ENCODE data around the gene NR4A3.

Gene NR4A3

GRCh38 chr9:99878651-99879050, 57.0 kb downstream of the NR4A3 start:
- Mint-ChIP-seq H3K27me3 (peaks cover 0 to 7% of the 10 kb centered on the region in 2 donors), H3K9me3 (no peaks in the 10 kb centered on the region), H3K36me3 (ENCODE audit: insufficient read depth) (no peaks in the 10 kb centered on the region), H3K27ac (no peak overlapping the region), H3K4me1 (ENCODE audit: low read depth in 2 of 2) (no peaks in the 10 kb centered on the region), H3K4me3 (no peak overlapping the region)
- no peak for DNase-seq
- ATAC-seq (replicated peaks) = no peak

- no peak overlapping the region for H3K4me3 Mint-ChIP-seq
- DNase-seq (no peak), ATAC-seq (replicated peaks) (no peak)
- no peaks in the 10 kb centered on the region for H3K27me3 Mint-ChIP-seq
- H3K27ac Mint-ChIP-seq = no peak overlapping the region
- H3K36me3 Mint-ChIP-seq (ENCODE audit: insufficient read depth) = no peaks in the 10 kb centered on the region
- no peaks in the 10 kb centered on the region for H3K9me3 Mint-ChIP-seq
- H3K4me1 Mint-ChIP-seq (ENCODE audit: low read depth in 2 of 2) = no peaks in the 10 kb centered on the region
Observed at GRCh38 chr9:99881769-99882168, 60.1 kb downstream of the NR4A3 start.

- Mint-ChIP-seq H3K9me3 (no peaks in the 10 kb centered on the region), H3K4me1 (ENCODE audit: low read depth in 2 of 2) (no peaks in the 10 kb centered on the region), H3K4me3 (no peak overlapping the region), H3K36me3 (ENCODE audit: insufficient read depth) (no peaks in the 10 kb centered on the region), H3K27me3 (no peaks in the 10 kb centered on the region), H3K27ac (no peak overlapping the region)
- DNase-seq (no peak), ATAC-seq (replicated peaks) (no peak)
Observed at GRCh38 chr9:99885747-99886146, 64.1 kb downstream of the NR4A3 start.

GRCh38 chr9:99889120-99889519, 67.4 kb downstream of the NR4A3 start:
- H3K36me3 Mint-ChIP-seq (ENCODE audit: insufficient read depth) = no peaks in the 10 kb centered on the region
- ATAC-seq (replicated peaks) = no peak
- H3K27ac Mint-ChIP-seq = no peak overlapping the region
- DNase-seq = no peak
- H3K9me3 Mint-ChIP-seq = no peaks in the 10 kb centered on the region
- H3K4me3 Mint-ChIP-seq = no peak overlapping the region
- no peaks in the 10 kb centered on the region for H3K4me1 Mint-ChIP-seq (ENCODE audit: low read depth in 2 of 2)
- H3K27me3 Mint-ChIP-seq = no peaks in the 10 kb centered on the region

- Mint-ChIP-seq H3K36me3 (ENCODE audit: insufficient read depth) (no peaks in the 10 kb centered on the region), H3K27me3 (peaks cover 11 to 19% of the 10 kb centered on the region in 2 donors), H3K4me1 (ENCODE audit: low read depth in 2 of 2) (no peaks in the 10 kb centered on the region), H3K4me3 (no peak overlapping the region), H3K9me3 (no peaks in the 10 kb centered on the region), H3K27ac (no peak overlapping the region)
- DNase-seq = no peak
- ATAC-seq (replicated peaks) = no peak
Observed at GRCh38 chr9:99894826-99895225, 73.1 kb downstream of the NR4A3 start.

GRCh38 chr9:99895510-99895909, 73.8 kb downstream of the NR4A3 start:
- Mint-ChIP-seq H3K9me3 (no peaks in the 10 kb centered on the region), H3K4me1 (ENCODE audit: low read depth in 2 of 2) (no peaks in the 10 kb centered on the region), H3K4me3 (no peak overlapping the region), H3K36me3 (ENCODE audit: insufficient read depth) (no peaks in the 10 kb centered on the region), H3K27me3 (peaks cover 11 to 19% of the 10 kb centered on the region in 2 donors), H3K27ac (no peak overlapping the region)
- DNase-seq (no peak), ATAC-seq (replicated peaks) (no peak)

GRCh38 chr9:99896119-99896518, 74.4 kb downstream of the NR4A3 start:
- Mint-ChIP-seq H3K4me3 (no peak overlapping the region), H3K36me3 (ENCODE audit: insufficient read depth) (no peaks in the 10 kb centered on the region), H3K27ac (no peak overlapping the region), H3K4me1 (ENCODE audit: low read depth in 2 of 2) (no peaks in the 10 kb centered on the region), H3K27me3 (peaks cover 11 to 19% of the 10 kb centered on the region in 2 donors), H3K9me3 (no peaks in the 10 kb centered on the region)
- DNase-seq (no peak), ATAC-seq (replicated peaks) (no peak)

- Mint-ChIP-seq H3K36me3 (ENCODE audit: insufficient read depth) (peaks cover 19% of the 10 kb centered on the region), H3K9me3 (no peaks in the 10 kb centered on the region), H3K4me1 (ENCODE audit: low read depth in 2 of 2) (peaks cover 13 to 21% of the 10 kb centered on the region in 2 donors), H3K27ac (no peak overlapping the region), H3K4me3 (no peak overlapping the region), H3K27me3 (peaks cover 0 to 7% of the 10 kb centered on the region in 2 donors)
- no peak for ATAC-seq (replicated peaks)
- no peak for DNase-seq
Observed at GRCh38 chr9:99903393-99903792, 81.7 kb downstream of the NR4A3 start.

- Mint-ChIP-seq H3K27me3 (peaks cover 0 to 7% of the 10 kb centered on the region in 2 donors), H3K36me3 (ENCODE audit: insufficient read depth) (peaks cover 19% of the 10 kb centered on the region), H3K27ac (peak overlapping the region; percentile 98 to 99), H3K4me3 (peak overlapping the region; percentile 92 to 97), H3K9me3 (no peaks in the 10 kb centered on the region), H3K4me1 (ENCODE audit: low read depth in 2 of 2) (peaks cover 19 to 33% of the 10 kb centered on the region in 2 donors)
- no peak for DNase-seq
- ATAC-seq (replicated peaks) = no peak
Observed at GRCh38 chr9:99905833-99906402, 84.2 kb downstream of the NR4A3 start.

GRCh38 chr9:99906403-99907207, 84.9 kb downstream of the NR4A3 start, which contains the start of gene STX17:
Gene STX17 (plus strand): TSS chr9:99906654. CDS start chr9:99915240, 8,586 bp downstream.
- Mint-ChIP-seq H3K27ac (peak within 1 kb of the TSS; percentile 98 to 99), H3K9me3 (no peaks in the 10 kb centered on the region), H3K4me1 (ENCODE audit: low read depth in 2 of 2) (peaks cover 19 to 33% of the 10 kb centered on the region in 2 donors), H3K4me3 (peak within 1 kb of the TSS; percentile 92 to 97), H3K27me3 (peaks cover 0 to 7% of the 10 kb centered on the region in 2 donors), H3K36me3 (ENCODE audit: insufficient read depth) (peaks cover 19% of the 10 kb centered on the region)
- peak; percentile 73 to 80 (median 76) for DNase-seq
- ATAC-seq (replicated peaks) = peak; percentile 86

GRCh38 chr9:99907208-99907532, 85.5 kb downstream of the NR4A3 start:
- H3K27ac Mint-ChIP-seq = peak overlapping the region; percentile 98 to 99
- no peak for DNase-seq
- peaks cover 19 to 34% of the 10 kb centered on the region in 2 donors for H3K4me1 Mint-ChIP-seq (ENCODE audit: low read depth in 2 of 2)
- H3K4me3 Mint-ChIP-seq = peak overlapping the region; percentile 92 to 97
- peaks cover 19% of the 10 kb centered on the region for H3K36me3 Mint-ChIP-seq (ENCODE audit: insufficient read depth)
- ATAC-seq (replicated peaks) = no peak
- H3K9me3 Mint-ChIP-seq = no peaks in the 10 kb centered on the region
- H3K27me3 Mint-ChIP-seq = peaks cover 0 to 5% of the 10 kb centered on the region in 2 donors

- peaks cover 17 to 42% of the 10 kb centered on the region in 2 donors for H3K4me1 Mint-ChIP-seq (ENCODE audit: low read depth in 2 of 2)
- H3K9me3 Mint-ChIP-seq = no peaks in the 10 kb centered on the region
- H3K27ac Mint-ChIP-seq = no peak overlapping the region
Observed at GRCh38 chr9:99911600-99911999, 89.9 kb downstream of the NR4A3 start.

More at GRCh38 chr9:99911600-99911999, 89.9 kb downstream of the NR4A3 start:
- no peak for DNase-seq
- no peaks in the 10 kb centered on the region for H3K27me3 Mint-ChIP-seq
- H3K4me3 Mint-ChIP-seq = no peak overlapping the region
- H3K36me3 Mint-ChIP-seq (ENCODE audit: insufficient read depth) = peaks cover 19% of the 10 kb centered on the region
- ATAC-seq (replicated peaks) = no peak

Measured in effector memory CD8-positive, alpha-beta T cell (primary cell).